GM12891 (cell line): ENCODE data around the gene C16orf89.
"Not testable (repeated sequence)": the region's sequence is repeated elsewhere in the genome, so short reads cannot be mapped to it uniquely, and the experiment has no call there.

Source experiments
- PAX5 ChIP-seq: IDR thresholded peaks from 2 replicates; pipeline ENCODE4 v1.6.1; 2011; ENCODE audit warnings: low read length, moderate library complexity, mild to moderate bottlenecking; ENCODE audit not compliant: insufficient read depth, severe bottlenecking
- POLR2A ChIP-seq: IDR thresholded peaks from 2 replicates; pipeline ENCODE4 v1.6.1; 2011; ENCODE audit warnings: low read depth, low read length, control low read depth
- POLR2AphosphoS5 ChIP-seq: IDR thresholded peaks from 2 replicates; pipeline ENCODE4 v1.6.1; 2011; ENCODE audit warnings: low read depth, low read length, control low read depth
- POU2F2 ChIP-seq: IDR thresholded peaks from 2 replicates; pipeline ENCODE4 v1.6.1; 2011; ENCODE audit warnings: low read depth, mild to moderate bottlenecking, control low read depth, low read length, moderate library complexity
- SPI1 ChIP-seq: IDR thresholded peaks from 2 replicates; pipeline ENCODE4 v1.6.1; 2011; ENCODE audit warnings: low read depth, low read length, control low read depth
- TAF1 ChIP-seq: IDR thresholded peaks from 2 replicates; pipeline ENCODE4 v1.6.1; 2011; ENCODE audit warnings: low read depth, low read length, control low read depth

GRCh38 chr16:5105039-5105438 lies 39.3 kb upstream of the C16orf89 start:
- TF ChIP-seq POLR2AphosphoS5, POLR2A, TAF1, SPI1, POU2F2, PAX5: not testable (repeated sequence)
